Testis (tissue), 2 donors: ENCODE measurements around the gene DYRK3.

Experiments used
- POLR2A ChIP-seq: fragments of 450-650 bp; IDR thresholded peaks from one replicate; pipeline ENCODE4 v1.6.1; 2017; ENCODE audit warnings: antibody characterized with exemption, mild to moderate bottlenecking, moderate library complexity
- TF ChIP-seq, protein P1 (sequence below), 3 experiments: fragments of 450-650 bp in 2 of 3; fragments of 200-600 bp in 1 of 3; sonication (generic) in 1 of 3; IDR thresholded peaks; one replicate each; pipeline ENCODE4 v1.5.1; 2016 to 2019; ENCODE audit warnings: antibody characterized with exemption in 3 of 3, mild to moderate bottlenecking in 2 of 3, moderate library complexity in 1 of 3

DNA sequence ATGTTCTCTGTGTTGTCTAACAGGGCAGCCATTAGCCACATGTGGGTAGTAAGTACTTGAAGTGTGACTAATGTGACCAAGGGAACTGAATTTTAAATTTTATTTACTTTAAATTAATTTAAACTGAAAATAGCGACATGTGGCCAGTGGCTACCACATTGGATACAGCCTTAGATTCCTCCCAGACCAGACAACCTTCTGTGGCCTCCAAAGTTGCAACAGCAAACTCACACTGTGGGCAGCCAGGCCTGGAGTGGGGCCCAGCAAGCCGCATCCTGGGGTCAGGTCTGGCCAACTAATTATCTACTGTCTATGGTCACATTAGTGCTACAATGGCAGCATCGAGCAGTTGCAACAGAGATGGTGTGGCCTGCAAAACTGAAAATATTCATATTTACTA is 34.8 kb upstream of the DYRK3 start:
- TF ChIP-seq, protein P1, sequence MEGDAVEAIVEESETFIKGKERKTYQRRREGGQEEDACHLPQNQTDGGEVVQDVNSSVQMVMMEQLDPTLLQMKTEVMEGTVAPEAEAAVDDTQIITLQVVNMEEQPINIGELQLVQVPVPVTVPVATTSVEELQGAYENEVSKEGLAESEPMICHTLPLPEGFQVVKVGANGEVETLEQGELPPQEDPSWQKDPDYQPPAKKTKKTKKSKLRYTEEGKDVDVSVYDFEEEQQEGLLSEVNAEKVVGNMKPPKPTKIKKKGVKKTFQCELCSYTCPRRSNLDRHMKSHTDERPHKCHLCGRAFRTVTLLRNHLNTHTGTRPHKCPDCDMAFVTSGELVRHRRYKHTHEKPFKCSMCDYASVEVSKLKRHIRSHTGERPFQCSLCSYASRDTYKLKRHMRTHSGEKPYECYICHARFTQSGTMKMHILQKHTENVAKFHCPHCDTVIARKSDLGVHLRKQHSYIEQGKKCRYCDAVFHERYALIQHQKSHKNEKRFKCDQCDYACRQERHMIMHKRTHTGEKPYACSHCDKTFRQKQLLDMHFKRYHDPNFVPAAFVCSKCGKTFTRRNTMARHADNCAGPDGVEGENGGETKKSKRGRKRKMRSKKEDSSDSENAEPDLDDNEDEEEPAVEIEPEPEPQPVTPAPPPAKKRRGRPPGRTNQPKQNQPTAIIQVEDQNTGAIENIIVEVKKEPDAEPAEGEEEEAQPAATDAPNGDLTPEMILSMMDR (IDR thresholded peaks at IDR 0.05) = no peak
- no peak for TF ChIP-seq POLR2A
